Suprapubic skin (tissue), 4 donors: ENCODE measurements around the gene ASCL5. TPM values are rescaled to one million over a fixed set of nuclear protein-coding genes. Genes with fewer than 3 reads are reported as not detected.

Experiments used
- DNase-seq, 2 donors: peaks; one replicate each; pipeline ENCODE4 v3.0.0-alpha.2; 2019; ENCODE audit warnings: low spot score in 2 of 2
- H3K27ac ChIP-seq: fragments of 200-600 bp; sonication (generic); one replicate; pipeline ENCODE4 v1.5.1; 2019
- H3K27me3 ChIP-seq: fragments of 200-600 bp; sonication (generic); one replicate; pipeline ENCODE4 v1.5.1; 2019
- H3K36me3 ChIP-seq: fragments of 200-600 bp; sonication (generic); one replicate; pipeline ENCODE4 v1.5.1; 2019
- H3K4me1 ChIP-seq: fragments of 200-600 bp; sonication (generic); one replicate; pipeline ENCODE4 v1.5.1; 2019
- H3K4me3 ChIP-seq: fragments of 200-600 bp; sonication (generic); one replicate; pipeline ENCODE4 v1.5.1; 2019; ENCODE audit warnings: mild to moderate bottlenecking
- H3K9me3 ChIP-seq: fragments of 200-600 bp; sonication (generic); one replicate; pipeline ENCODE4 v1.5.1; 2019
- CTCF ChIP-seq, 2 donors: fragments of 200-600 bp in 1 of 2; fragments of 450-650 bp in 1 of 2; sonication (generic) in 1 of 2; IDR thresholded peaks; one replicate each; pipeline ENCODE4 v1.5.1; 2016 to 2019; ENCODE audit warnings: antibody characterized with exemption in 2 of 2, mild to moderate bottlenecking in 1 of 2, moderate library complexity in 1 of 2
- EP300 ChIP-seq: sonication (generic); formaldehyde crosslinking; IDR thresholded peaks from one replicate; pipeline ENCODE4 v1.6.1; 2017; ENCODE audit warnings: antibody characterized with exemption
- POLR2A ChIP-seq, 2 donors: fragments of 450-650 bp; IDR thresholded peaks; one replicate each; pipeline ENCODE4 v1.6.1; 2017; ENCODE audit warnings: antibody characterized with exemption in 2 of 2, mild to moderate bottlenecking in 2 of 2, moderate library complexity in 2 of 2
- POLR2AphosphoS5 ChIP-seq, 3 donors: sonication (generic); formaldehyde crosslinking; IDR thresholded peaks; one replicate each; pipeline ENCODE4 v1.6.1; 2017; ENCODE audit warnings: antibody characterized with exemption in 3 of 3
- WGBS: methylation state at CpG from one replicate; pipeline ENCODE4 v1.1.5; 2018; 5-methylcytosine and 5-hydroxymethylcytosine counted together
- total RNA-seq, 4 donors: library from RNA; depleted of rRNA; stranded (reverse); fragments of >200 nt; gene quantifications; one replicate each; pipeline ENCODE4 v1.1.0, GENCODE V29; 2016

Gene ASCL5
- total RNA-seq, 4 donors from 2014 or later, result not detected

- no peak for DNase-seq
- TF ChIP-seq CTCF (IDR thresholded peaks at IDR 0.05) (no peak), POLR2AphosphoS5 (IDR thresholded peaks at IDR 0.05) (no peak)
- 91% methylated on average over 4 of the region's 4 CpGs for WGBS
- H3K4me1 ChIP-seq, result peaks cover 16% of the 10 kb centered on the region
- peaks cover 3% of the 10 kb centered on the region for H3K27me3 ChIP-seq
- no peaks in the 10 kb centered on the region for H3K9me3 ChIP-seq
- no peak overlapping the region for H3K27ac ChIP-seq
- H3K36me3 ChIP-seq, result no peaks in the 10 kb centered on the region
- H3K4me3 ChIP-seq, result no peak overlapping the region
These were observed 45.3 kb upstream of the ASCL5 start for GRCh38 chr1:201172326-201172725.

DNA sequence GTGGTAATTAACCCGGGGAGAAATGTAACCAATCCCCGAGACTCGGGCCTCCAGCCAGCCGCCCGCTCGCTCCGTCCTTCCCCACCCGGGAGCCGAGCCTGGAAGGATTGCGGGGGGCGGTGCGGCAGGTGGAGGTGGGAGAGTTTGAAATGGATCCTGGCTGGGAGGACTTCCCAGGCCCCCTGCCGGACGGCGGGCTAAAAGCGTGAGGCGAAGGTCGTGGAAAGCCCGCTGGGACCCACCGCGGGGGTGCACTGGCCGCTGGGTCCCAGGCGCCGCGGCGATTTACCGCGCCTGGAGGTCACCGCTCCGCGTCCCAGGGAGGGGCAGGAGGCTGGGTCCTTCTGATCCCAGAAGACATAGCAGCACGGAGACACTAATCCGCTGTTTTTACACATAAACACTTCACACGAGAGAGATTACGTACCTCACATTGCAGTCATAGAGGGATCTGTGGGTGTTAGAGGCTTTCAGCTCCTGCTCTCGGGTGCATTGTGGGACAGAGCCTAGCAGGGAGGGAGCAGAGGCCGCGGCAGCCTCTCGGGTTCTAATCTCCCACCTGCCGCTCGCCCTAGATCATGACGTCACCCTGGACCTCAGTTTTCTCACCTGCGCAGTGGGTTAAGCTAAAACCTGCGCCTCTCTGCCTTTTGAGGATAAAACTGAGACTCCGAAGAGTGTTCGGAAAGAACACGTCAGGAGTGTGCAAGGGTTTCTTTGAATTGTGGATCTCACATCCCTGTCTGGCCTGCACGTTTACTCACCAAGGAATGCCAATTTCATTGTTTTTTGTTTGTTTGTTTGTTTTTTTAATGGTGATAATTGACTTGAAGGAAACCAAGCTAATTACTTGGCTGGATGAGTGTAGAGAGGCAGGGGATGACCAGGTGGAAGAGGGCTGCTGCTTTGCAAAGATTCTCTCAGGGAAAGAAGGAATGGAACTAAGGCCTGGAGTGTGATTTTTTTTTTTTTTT lies 44.4 kb upstream of the ASCL5 start:
- TF ChIP-seq POLR2A (IDR thresholded peaks at IDR 0.05) (no peak), CTCF (IDR thresholded peaks at IDR 0.05) (peak in 1 of 2 donors; percentile 19)

GRCh38 chr1:201170533-201171062 lies 43.6 kb upstream of the ASCL5 start:
- Histone ChIP-seq H3K36me3 (no peaks in the 10 kb centered on the region), H3K4me3 (peak overlapping the region; percentile 61), H3K9me3 (no peaks in the 10 kb centered on the region), H3K27ac (peak overlapping the region; percentile 77), H3K4me1 (peaks cover 16% of the 10 kb centered on the region), H3K27me3 (no peaks in the 10 kb centered on the region)
- peak; percentile 97 for DNase-seq
- no peak for TF ChIP-seq EP300
- no peak for TF ChIP-seq CTCF (IDR thresholded peaks at IDR 0.05)
- peak in 1 of 2 donors; percentile 19 for TF ChIP-seq POLR2A (IDR thresholded peaks at IDR 0.05)
- TF ChIP-seq POLR2AphosphoS5 (IDR thresholded peaks at IDR 0.05), result peak in 2 of 3 donors; percentile 25 to 48
- WGBS, result 12% methylated on average over 11 of the region's 26 CpGs

More for the DNA sequence above, 44.4 kb upstream of the ASCL5 start:
- peak in 1 of 2 donors; percentile 73 for DNase-seq
- peak overlapping the region; percentile 77 for H3K27ac ChIP-seq
- WGBS, result 24% methylated on average over 27 of the region's 48 CpGs
- no peaks in the 10 kb centered on the region for H3K36me3 ChIP-seq
- peaks cover 3% of the 10 kb centered on the region for H3K27me3 ChIP-seq
- H3K4me1 ChIP-seq, result peaks cover 16% of the 10 kb centered on the region
- peak overlapping the region; percentile 61 for H3K4me3 ChIP-seq
- H3K9me3 ChIP-seq, result no peaks in the 10 kb centered on the region

GRCh38 chr1:201169971-201170532 lies 43.1 kb upstream of the ASCL5 start:
- H3K36me3 ChIP-seq, result no peaks in the 10 kb centered on the region
- H3K9me3 ChIP-seq, result no peaks in the 10 kb centered on the region
- H3K4me1 ChIP-seq, result peaks cover 16% of the 10 kb centered on the region
- DNase-seq, result peak in 1 of 2 donors; percentile 38
- 87% methylated on average over 2 of the region's 2 CpGs for WGBS
- H3K4me3 ChIP-seq, result peak overlapping the region; percentile 61
- TF ChIP-seq CTCF (IDR thresholded peaks at IDR 0.05) (no peak), POLR2AphosphoS5 (IDR thresholded peaks at IDR 0.05) (no peak)
- H3K27ac ChIP-seq, result no peak overlapping the region
- no peaks in the 10 kb centered on the region for H3K27me3 ChIP-seq

DNA sequence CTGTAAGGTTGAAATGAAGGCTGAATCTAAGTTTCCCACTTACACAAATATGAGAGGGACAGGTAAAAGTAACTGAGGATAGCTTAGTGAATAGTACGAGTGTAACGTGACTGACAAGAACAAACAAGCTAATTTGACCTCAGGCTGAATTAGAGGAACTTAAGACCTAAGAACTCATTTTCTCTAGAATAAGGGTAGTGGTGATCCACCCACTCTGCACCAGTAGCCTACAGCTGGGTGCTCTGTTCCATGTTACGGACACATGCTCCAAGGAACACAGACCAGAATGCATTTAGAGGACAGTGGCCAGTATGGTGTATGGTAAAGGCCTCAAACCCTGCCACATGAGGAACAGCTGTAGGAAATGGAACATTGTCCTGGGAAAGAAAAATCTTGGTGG lies 42.2 kb upstream of the ASCL5 start:
- Histone ChIP-seq H3K4me1 (peaks cover 16% of the 10 kb centered on the region), H3K4me3 (no peak overlapping the region), H3K27ac (no peak overlapping the region), H3K36me3 (no peaks in the 10 kb centered on the region), H3K27me3 (no peaks in the 10 kb centered on the region), H3K9me3 (no peaks in the 10 kb centered on the region)
- peak in 1 of 2 donors; percentile 8 for DNase-seq
- TF ChIP-seq POLR2AphosphoS5 (IDR thresholded peaks at IDR 0.05) (no peak), POLR2A (IDR thresholded peaks at IDR 0.05) (no peak), CTCF (IDR thresholded peaks at IDR 0.05) (no peak), EP300 (no peak)
- 55% methylated on average over 3 of the region's 3 CpGs for WGBS
